ENCODE measurements around the gene TMPRSS9.
A peak's percentile ranks its signal among the peaks of the same experiment; 100 is the strongest.
"Not testable (repeated sequence)": the region's sequence is repeated elsewhere in the genome, so short reads cannot be mapped to it uniquely, and the experiment has no call there.

The TMPRSS9 gene

DNA sequence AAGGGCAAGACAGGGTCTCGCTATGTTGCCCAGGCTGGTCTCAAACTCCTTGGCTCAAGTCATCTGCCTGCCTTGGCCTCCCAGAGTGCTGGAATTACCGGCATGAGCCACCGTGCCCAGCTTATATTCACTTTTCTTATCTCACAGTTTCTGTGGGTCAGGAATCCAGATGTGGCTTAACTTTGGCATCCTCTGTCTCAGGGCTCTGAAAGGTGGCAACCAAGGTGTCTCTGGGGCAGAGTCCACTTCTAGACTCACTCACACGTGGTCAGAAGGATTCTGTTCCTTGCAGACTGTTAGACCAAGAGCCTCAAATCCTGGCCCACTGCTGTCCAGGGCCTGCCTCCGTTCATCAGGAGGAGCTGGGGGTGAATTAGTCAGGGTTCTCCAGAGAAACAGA is 104.3 kb downstream of the TMPRSS9 start:
- no peak overlapping the region for H3K4me3 ChIP-seq (ENCODE audit: low read length)
- no peak for DNase-seq (ENCODE audit: low read depth, low spot score)

DNA sequence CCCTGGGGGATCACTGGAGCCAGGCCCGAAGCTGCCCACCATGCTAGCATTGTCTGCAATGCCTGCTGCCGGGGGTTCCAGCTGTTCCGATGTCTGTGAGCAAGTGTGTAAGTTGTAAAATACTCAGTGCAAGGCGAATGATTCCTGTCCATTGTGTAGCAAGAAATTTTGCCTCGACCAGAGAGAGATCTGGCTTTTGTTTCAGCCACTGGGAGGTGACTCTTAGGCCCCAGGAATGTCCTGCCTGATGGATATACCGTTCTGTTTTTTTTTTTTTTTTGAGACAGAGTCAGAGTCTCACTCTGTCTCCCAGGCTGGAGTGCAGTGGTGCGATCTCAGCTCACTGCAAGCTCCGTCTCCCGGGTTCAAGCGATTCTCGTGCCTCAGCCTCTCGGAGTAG is 108.5 kb downstream of the TMPRSS9 start:
- no peak overlapping the region for H3K4me3 ChIP-seq (ENCODE audit: low read length)
- DNase-seq (ENCODE audit: low read depth, low spot score): no peak

DNA sequence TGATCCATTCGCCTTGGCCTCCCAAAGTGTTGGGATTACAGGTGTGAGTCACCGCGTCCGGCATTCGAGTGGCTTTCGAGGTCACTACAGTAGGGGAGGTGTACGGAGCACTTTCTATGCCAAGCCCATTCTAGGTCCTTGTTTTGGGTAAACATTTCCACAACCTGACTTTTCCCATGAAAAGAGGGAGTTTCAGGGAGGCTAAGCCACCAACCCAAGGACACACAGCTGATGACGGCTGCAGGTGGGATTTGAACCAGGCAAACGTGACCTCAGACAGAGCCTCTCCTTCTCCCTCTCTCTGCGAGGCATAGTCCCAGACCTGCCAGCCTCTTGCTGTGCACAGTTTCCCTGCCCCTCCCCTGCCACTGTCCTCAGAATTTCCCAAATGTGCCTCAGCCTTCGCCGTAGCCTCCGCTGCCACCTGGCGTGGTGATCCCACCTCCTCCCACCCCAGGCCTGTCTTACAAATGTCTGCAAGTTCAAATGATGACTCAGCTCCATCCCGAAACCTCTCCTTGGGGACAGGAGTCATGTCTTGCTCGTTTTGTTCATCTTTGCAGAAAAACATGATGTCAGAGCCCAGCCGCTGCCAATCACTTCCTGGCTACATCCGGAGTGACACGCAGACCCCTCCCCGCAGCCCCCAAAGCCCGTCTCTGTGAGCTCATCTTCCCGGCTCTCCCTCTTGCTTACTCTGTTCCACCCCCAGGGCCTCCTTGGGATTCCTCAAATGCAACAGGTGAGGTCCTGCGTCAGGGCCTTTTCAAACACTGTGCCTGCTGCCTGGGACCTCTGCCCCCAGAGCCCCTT is 109.2 kb downstream of the TMPRSS9 start:
- no peak overlapping the region for H3K4me3 ChIP-seq (ENCODE audit: low read length)
- no peak for DNase-seq (ENCODE audit: low read depth, low spot score)

DNA sequence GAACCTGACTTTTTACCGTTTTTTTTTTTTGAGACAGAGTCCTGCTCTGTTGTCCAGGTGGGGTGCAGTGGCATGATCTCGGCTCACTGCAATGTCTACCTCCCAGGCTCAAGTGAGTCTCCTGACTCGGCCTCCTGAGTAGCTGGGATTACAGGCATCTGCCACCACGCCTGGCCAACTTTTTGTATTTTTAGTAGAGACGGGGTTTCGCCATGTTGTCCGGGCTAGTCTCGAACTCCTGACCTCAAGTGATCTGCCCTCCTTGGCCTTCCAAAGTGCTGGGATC is 109.8 kb downstream of the TMPRSS9 start:
- not testable (repeated sequence) for DNase-seq (ENCODE audit: low read depth, low spot score); H3K4me3 ChIP-seq (ENCODE audit: low read length)

DNA sequence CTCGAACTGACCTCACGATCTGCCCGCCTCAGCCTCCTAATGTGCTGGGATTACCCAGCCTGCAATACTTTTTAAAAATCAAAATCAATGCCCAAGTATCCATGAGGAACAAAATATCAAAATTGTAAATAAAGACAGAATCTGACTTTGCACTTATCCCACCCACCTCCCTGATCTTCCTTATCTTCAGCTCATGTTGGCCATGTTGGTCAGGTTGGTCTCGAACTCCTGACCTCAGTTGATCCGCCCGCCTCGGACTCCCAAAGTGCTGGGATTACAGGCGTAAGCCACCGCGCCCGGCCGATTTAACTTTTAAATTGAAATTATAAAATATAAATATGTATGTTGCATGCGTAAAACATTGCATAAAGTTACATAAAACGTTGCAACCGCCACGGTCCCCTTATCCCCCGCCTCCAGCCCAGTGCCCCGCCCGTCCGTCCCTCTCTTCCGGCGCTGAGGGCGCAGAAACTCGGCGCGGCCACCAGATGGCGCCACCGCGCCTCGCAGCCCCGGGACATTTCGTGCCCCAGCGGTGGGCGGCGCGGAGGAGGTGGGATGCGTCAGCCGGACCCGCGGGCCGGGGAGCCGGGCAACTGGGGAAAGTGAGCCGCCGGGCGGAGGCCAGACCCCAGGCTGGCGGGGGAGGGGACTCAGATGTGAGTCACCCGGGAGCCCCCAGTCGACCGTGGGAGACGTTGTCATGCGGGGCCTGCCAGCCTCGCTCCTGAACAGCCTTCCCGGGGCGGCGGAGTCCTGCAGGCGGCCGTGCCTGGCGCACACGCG is 114.4 kb downstream of the TMPRSS9 start:
- DNase-seq (ENCODE audit: low read depth, low spot score): peak; percentile 58
- H3K4me3 ChIP-seq (ENCODE audit: low read length): peak overlapping the region; percentile 89

DNA sequence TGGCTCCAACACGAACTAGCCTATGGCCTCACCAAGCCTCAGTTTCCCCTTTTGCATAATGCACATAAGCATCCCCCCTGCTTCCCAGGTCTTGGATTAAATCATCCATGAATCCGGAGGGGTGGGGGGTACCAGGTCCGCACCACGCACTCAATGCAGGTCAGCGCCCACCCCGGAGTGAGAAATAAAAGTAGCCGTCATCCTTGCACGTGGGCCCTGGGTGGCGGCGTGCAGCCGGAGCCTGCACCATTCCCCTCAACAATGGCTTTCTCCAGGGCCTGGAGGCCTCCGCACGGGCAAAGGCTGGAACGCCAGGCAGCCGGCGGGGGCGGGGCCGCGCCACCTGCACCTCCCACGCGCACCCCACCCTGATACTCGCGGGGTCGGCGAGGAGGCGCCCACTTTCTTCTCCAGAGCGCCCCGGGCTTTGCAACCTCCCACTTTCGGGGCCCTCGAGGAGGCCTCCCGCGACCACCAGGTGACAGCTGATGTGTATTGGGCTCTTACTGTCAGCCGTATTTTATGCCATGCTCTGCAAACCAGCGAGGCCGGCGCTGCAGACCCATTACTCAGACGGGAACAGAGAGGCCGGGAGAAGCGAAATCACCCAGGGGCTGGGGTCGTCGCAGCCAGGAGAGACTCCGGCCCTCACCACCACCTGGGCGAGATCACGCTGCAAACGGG is 115.1 kb downstream of the TMPRSS9 start:
- DNase-seq (ENCODE audit: low read depth, low spot score): peak; percentile 60
- H3K4me3 ChIP-seq (ENCODE audit: low read length): peak overlapping the region; percentile 89
